HepG2 (cell line): ENCODE data around the gene TOR1A.

ENCODE experiments used
- ATF3 ChIP-seq: sonication (generic); formaldehyde crosslinking; IDR thresholded peaks from 2 replicates; pipeline ENCODE4 v1.4.0; 2020; ENCODE audit warnings: missing genetic modification reagents
- BHLHE40 ChIP-seq: IDR thresholded peaks from 2 replicates; pipeline ENCODE4 v1.6.1; 2011; ENCODE audit warnings: low read length, improper control_type of control experiment
- CTCF ChIP-seq: sonication (generic); formaldehyde crosslinking; IDR thresholded peaks from 2 replicates; pipeline ENCODE4 v1.5.0; 2020; ENCODE audit warnings: mild to moderate bottlenecking, missing genetic modification reagents, moderate library complexity
- FLYWCH1 ChIP-seq: sonication (generic); formaldehyde crosslinking; IDR thresholded peaks from 2 replicates; pipeline ENCODE4 v1.8.1; 2023; ENCODE audit warnings: mild to moderate bottlenecking, missing genetic modification reagents
- FOXC1 ChIP-seq: sonication (generic); formaldehyde crosslinking; IDR thresholded peaks from 2 replicates; pipeline ENCODE4 v1.8.0; 2022; ENCODE audit warnings: mild to moderate bottlenecking, missing genetic modification reagents, borderline replicate concordance
- HOXA3 ChIP-seq: sonication (generic); formaldehyde crosslinking; IDR thresholded peaks from 2 replicates; pipeline ENCODE4 v1.5.0; 2020; ENCODE audit warnings: missing genetic modification reagents
- POLR2AphosphoS5 ChIP-seq: IDR thresholded peaks from 2 replicates; pipeline ENCODE4 v1.6.1; 2012; ENCODE audit warnings: low read depth, low read length
- SMC3 ChIP-seq: IDR thresholded peaks from 2 replicates; pipeline ENCODE4 v1.6.1; 2011; ENCODE audit warnings: low read length, improper control_type of control experiment
- TAF1 ChIP-seq: sonication (generic); formaldehyde crosslinking; IDR thresholded peaks from 2 replicates; pipeline ENCODE4 v1.4.0; 2020; ENCODE audit warnings: missing genetic modification reagents
- ZBTB7A ChIP-seq: sonication (generic); formaldehyde crosslinking; IDR thresholded peaks from 2 replicates; pipeline ENCODE4 v1.8.0; 2022; ENCODE audit warnings: mild to moderate bottlenecking, missing genetic modification reagents
- ZNF354B ChIP-seq: sonication (generic); formaldehyde crosslinking; IDR thresholded peaks from 2 replicates; pipeline ENCODE4 v1.8.0; 2022; ENCODE audit warnings: mild to moderate bottlenecking, missing genetic modification reagents
- ZSCAN20 ChIP-seq: sonication (generic); formaldehyde crosslinking; IDR thresholded peaks from 2 replicates; pipeline ENCODE4 v1.4.0; 2020; ENCODE audit warnings: missing genetic modification reagents, mild to moderate bottlenecking, borderline replicate concordance

- no peak for TF ChIP-seq POLR2AphosphoS5
- TF ChIP-seq ZSCAN20 (CRISPR knock-in tag) = no peak
- TF ChIP-seq CTCF (CRISPR knock-in tag) = no peak
- TF ChIP-seq FOXC1 = no peak
- no peak for TF ChIP-seq SMC3
- TF ChIP-seq ZBTB7A (CRISPR knock-in tag) = no peak
- no peak for TF ChIP-seq TAF1 (CRISPR knock-in tag)
- TF ChIP-seq BHLHE40 = no peak
- TF ChIP-seq ATF3 (CRISPR knock-in tag) = no peak
- TF ChIP-seq FLYWCH1 (CRISPR knock-in tag) = no peak
- TF ChIP-seq ZNF354B (CRISPR knock-in tag) = no peak
- TF ChIP-seq HOXA3 (CRISPR knock-in tag) = no peak
Measured at GRCh38 chr9:129809346-129809745, 14.6 kb downstream of the TOR1A start.
